ENCODE results near the gene CTBS. TPM values are rescaled to one million over a fixed set of nuclear protein-coding genes. Genes with fewer than 3 reads are reported as not detected.

Gene CTBS
- total and polyA plus RNA-seq, 11 donors: 2.5 to 19.9 (median 7.7) TPM

GRCh38 chr1:84502927-84503326 is 71.3 kb downstream of the CTBS start:
- no peaks in the 10 kb centered on the region for H3K9me3 ChIP-seq
- DNase-seq (no peak), ATAC-seq (no peak)
- intact Hi-C loops (cut with DNase I): loop anchor here in 3 of 10 donors (10.0 kb wide), 3 partner anchors 72 to 208 kb away; partner anchors contain the start of gene CTBS (in 2 of the 3)
- no peaks in the 10 kb centered on the region for H3K27me3 ChIP-seq
- no peak for TF ChIP-seq POLR2A (IDR thresholded peaks at IDR 0.05)
- TF ChIP-seq, protein P1, sequence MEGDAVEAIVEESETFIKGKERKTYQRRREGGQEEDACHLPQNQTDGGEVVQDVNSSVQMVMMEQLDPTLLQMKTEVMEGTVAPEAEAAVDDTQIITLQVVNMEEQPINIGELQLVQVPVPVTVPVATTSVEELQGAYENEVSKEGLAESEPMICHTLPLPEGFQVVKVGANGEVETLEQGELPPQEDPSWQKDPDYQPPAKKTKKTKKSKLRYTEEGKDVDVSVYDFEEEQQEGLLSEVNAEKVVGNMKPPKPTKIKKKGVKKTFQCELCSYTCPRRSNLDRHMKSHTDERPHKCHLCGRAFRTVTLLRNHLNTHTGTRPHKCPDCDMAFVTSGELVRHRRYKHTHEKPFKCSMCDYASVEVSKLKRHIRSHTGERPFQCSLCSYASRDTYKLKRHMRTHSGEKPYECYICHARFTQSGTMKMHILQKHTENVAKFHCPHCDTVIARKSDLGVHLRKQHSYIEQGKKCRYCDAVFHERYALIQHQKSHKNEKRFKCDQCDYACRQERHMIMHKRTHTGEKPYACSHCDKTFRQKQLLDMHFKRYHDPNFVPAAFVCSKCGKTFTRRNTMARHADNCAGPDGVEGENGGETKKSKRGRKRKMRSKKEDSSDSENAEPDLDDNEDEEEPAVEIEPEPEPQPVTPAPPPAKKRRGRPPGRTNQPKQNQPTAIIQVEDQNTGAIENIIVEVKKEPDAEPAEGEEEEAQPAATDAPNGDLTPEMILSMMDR (IDR thresholded peaks at IDR 0.05): no peak
- peaks cover 0 to 42% (median 28%) of the 10 kb centered on the region in 9 donors for H3K36me3 ChIP-seq
- peaks cover 5 to 72% (median 44%) of the 10 kb centered on the region in 12 donors for H3K4me1 ChIP-seq
- 30 to 46% (median 40%) methylated on average over 5 of the region's 5 CpGs for WGBS, 4 donors
- peak overlapping the region in 5 of 12 donors; percentile 62 to 91 (median 82) for H3K4me3 ChIP-seq
- peak overlapping the region in 2 of 12 donors; percentile 16 to 97 for H3K27ac ChIP-seq

Other genes starting within 250 kb of the CTBS start
- under 1 TPM in 1 of 9 donors, not detected in 8; 0.53 TPM for gene DNASE2B, start 176.0 kb downstream of the CTBS start, total RNA-seq
- under 1 TPM in 1 of 2 donors, not detected in 1; 0.06 TPM for gene DNASE2B, start 176.0 kb downstream of the CTBS start, polyA plus RNA-seq
- 10 to 100 TPM; 30.3 to 63.9 (median 34.5) TPM for gene RPF1, start 95.2 kb downstream of the CTBS start, total RNA-seq
- gene RPF1, start 95.2 kb downstream of the CTBS start, polyA plus RNA-seq: 10 to 100 TPM; 23.9 to 66.8 TPM
- 1 to 10 TPM in 6 of 9 donors, under 1 TPM in 2, not detected in 1; 0.82 to 2.0 (median 1.2) TPM for gene SPATA1, start 68.1 kb downstream of the CTBS start, total RNA-seq
- under 1 TPM in 1 of 2 donors, not detected in 1; 0.19 TPM for gene SPATA1, start 68.1 kb downstream of the CTBS start, polyA plus RNA-seq
- gene GNG5, start 67.9 kb downstream of the CTBS start, total RNA-seq: 100 to 1,000 TPM; 129 to 217 (median 160) TPM
- 100 to 1,000 TPM; 262 to 299 TPM for gene GNG5, start 67.9 kb downstream of the CTBS start, polyA plus RNA-seq
- 10 to 100 TPM in 6 of 9 donors, 1 to 10 TPM in 3; 4.5 to 18.5 (median 13.7) TPM for gene SSX2IP, start 116.0 kb upstream of the CTBS start, total RNA-seq
- gene SSX2IP, start 116.0 kb upstream of the CTBS start, polyA plus RNA-seq: 10 to 100 TPM in 1 of 2 donors, 1 to 10 TPM in 1; 2.6 to 15.6 TPM